Duodenal mucosa (tissue), 2 donors: ENCODE results near the gene OR5L2.
"Not testable (repeated sequence)": the region's sequence is repeated elsewhere in the genome, so short reads cannot be mapped to it uniquely, and the experiment has no call there.

ENCODE experiments used
- H3K27ac ChIP-seq: one replicate; pipeline ENCODE4 v1.7.0; 2013; ENCODE audit warnings: low read depth, low read length
- H3K27me3 ChIP-seq, 2 donors: one replicate each; pipeline ENCODE4 v1.7.0; 2013; ENCODE audit warnings: low read length in 2 of 2, control low read depth in 1 of 2; ENCODE audit not compliant: insufficient read depth in 2 of 2, control insufficient read depth in 1 of 2
- H3K36me3 ChIP-seq, 2 donors: one replicate each; pipeline ENCODE4 v1.7.0; 2013; ENCODE audit warnings: low read length in 2 of 2, control low read depth in 1 of 2; ENCODE audit not compliant: insufficient read depth in 2 of 2, control insufficient read depth in 1 of 2
- H3K4me1 ChIP-seq, 2 donors: one replicate each; pipeline ENCODE4 v1.7.0; 2013; ENCODE audit warnings: low read length in 2 of 2, control low read depth in 1 of 2; ENCODE audit not compliant: insufficient read depth in 2 of 2, control insufficient read depth in 1 of 2
- H3K4me3 ChIP-seq, 2 donors: one replicate each; pipeline ENCODE4 v1.7.0; 2013; ENCODE audit warnings: low read length in 2 of 2, low read depth in 1 of 2
- H3K9ac ChIP-seq, 2 donors: one replicate each; pipeline ENCODE4 v1.7.0; 2013; ENCODE audit warnings: low read length in 2 of 2, low read depth in 1 of 2
- H3K9me3 ChIP-seq, 2 donors: one replicate each; pipeline ENCODE4 v1.7.0; 2013; ENCODE audit warnings: low read length in 2 of 2, control low read depth in 1 of 2; ENCODE audit not compliant: control insufficient read depth in 1 of 2

OR5L2 gene

DNA sequence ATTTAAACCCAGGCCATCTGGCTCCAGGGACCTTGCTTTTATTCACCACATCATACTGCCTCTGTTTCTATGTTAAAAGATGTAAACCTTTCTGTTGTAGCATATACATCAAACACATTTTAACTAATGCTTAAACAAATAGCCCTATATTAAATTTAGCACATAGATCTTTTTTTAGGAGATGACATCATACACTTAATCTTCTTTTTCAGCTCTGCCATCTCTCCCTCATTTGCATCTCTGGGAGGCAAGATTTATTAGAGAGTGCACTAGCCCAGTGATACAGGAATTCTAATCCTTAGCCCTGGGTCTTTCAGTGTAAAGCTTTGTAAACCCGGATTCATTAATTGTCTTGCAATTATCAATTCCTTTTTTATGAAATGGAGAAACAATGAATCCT, 25.1 kb downstream of the OR5L2 start:
- Histone ChIP-seq H3K4me3 (no peak overlapping the region), H3K4me1 (no peaks in the 10 kb centered on the region), H3K27me3 (no peaks in the 10 kb centered on the region), H3K9me3 (peaks cover 0 to 3% of the 10 kb centered on the region in 2 donors), H3K36me3 (no peaks in the 10 kb centered on the region), H3K27ac (no peak overlapping the region), H3K9ac (no peak overlapping the region)

DNA sequence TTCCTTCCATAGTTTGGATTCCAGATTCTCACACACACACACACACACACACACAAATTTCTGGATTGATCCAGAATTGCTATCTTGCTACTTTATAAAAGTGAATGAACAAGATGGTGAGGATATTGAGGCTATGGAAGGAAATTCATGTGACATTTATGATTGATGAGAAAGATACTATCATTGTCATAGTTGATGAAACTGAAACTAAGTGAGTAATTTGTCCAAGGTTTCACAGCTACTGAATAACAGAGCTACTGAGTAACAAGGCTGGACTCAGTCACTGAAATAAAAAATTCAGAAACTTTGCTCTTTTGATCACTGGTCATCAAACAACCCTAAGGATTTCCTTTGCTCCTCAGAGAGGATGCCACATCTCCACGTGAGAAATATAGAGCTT, 27.7 kb downstream of the OR5L2 start:
- no peak overlapping the region for H3K4me3 ChIP-seq
- no peak overlapping the region for H3K9ac ChIP-seq
- H3K36me3 ChIP-seq: no peaks in the 10 kb centered on the region
- H3K27me3 ChIP-seq: no peaks in the 10 kb centered on the region
- H3K27ac ChIP-seq: no peak overlapping the region
- no peaks in the 10 kb centered on the region for H3K4me1 ChIP-seq
- peaks cover 0 to 3% of the 10 kb centered on the region in 2 donors for H3K9me3 ChIP-seq

DNA sequence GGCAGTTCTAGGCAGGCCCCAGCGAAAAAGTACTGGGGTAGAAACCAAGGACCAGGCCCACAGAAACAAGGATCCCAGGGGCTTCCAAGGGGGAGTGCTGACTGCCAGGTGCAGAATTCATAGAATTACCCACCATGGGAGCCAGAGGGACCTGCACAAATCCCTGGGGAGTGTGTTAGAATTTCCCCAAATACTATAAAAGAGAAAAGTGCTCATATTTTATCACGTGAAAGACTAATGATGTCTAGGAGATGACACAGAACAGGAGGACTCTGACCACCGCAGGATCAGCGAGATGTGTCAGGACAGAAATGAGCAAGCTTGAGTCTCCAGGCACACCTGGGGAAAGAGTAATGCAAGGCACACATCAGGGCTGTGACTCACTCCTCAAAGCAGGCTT, 40.3 kb downstream of the OR5L2 start:
- H3K9ac ChIP-seq, H3K4me1 ChIP-seq, H3K27me3 ChIP-seq, H3K9me3 ChIP-seq, H3K27ac ChIP-seq, H3K4me3 ChIP-seq, H3K36me3 ChIP-seq: not testable (repeated sequence)

DNA sequence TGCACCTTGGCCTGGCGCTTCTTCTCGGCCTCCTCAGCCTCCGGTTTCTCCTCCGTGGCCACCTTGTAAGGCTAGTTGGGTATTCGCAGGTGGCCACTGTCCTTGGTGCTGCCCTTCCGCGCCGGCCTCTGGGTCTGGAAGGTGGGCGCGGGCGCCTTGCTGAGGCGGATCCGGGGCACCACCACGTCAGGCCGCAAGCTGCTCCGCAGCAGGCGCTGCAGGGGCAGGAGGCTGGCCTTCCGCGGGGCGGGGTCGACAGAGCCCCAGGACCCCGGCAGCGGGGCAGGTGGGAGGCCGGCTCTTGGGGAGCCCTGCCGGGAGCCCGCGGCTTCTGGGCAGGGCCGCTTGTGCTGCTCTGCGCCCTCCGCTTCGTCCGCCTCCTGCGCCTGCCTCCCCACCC, 45.7 kb downstream of the OR5L2 start:
- H3K27ac ChIP-seq, H3K9ac ChIP-seq, H3K36me3 ChIP-seq, H3K9me3 ChIP-seq, H3K27me3 ChIP-seq, H3K4me3 ChIP-seq, H3K4me1 ChIP-seq: not testable (repeated sequence)

DNA sequence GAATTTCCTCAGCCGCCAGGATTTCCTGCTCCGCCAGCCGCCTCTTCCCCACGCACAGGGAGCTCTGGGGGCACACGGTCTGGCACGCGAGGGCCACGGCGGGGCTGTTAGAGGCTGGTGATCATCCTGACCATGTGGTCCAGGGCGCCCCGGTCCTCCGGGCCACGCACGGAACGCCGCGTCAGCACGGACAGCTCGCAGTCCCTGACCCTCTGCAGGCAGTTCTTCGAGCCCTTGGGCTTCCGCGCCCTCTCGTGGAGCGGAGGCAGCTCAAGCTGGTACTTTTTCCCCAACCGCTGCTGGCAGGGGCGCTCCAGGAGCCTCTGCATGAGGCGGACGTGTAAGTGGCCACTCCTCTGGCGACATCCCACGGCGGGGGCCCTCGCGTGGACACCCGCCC, 46.1 kb downstream of the OR5L2 start:
- not testable (repeated sequence) for H3K9me3 ChIP-seq, H3K36me3 ChIP-seq, H3K4me3 ChIP-seq

More for the DNA sequence above, 46.1 kb downstream of the OR5L2 start:
- H3K27me3 ChIP-seq, H3K4me1 ChIP-seq, H3K9ac ChIP-seq, H3K27ac ChIP-seq: not testable (repeated sequence)
